NCI-H187 treated with DMSO at 0.1 percent for 48 hours (cell line): Measurements from ENCODE around the gene DMTF1.
"Not testable (repeated sequence)": the region's sequence is repeated elsewhere in the genome, so short reads cannot be mapped to it uniquely, and the experiment has no call there.

Experiments
- DNase-seq: peaks from one replicate; lab custom pipeline; 2025; lab: John Stamatoyannopoulos, UW

Gene DMTF1, protein sequence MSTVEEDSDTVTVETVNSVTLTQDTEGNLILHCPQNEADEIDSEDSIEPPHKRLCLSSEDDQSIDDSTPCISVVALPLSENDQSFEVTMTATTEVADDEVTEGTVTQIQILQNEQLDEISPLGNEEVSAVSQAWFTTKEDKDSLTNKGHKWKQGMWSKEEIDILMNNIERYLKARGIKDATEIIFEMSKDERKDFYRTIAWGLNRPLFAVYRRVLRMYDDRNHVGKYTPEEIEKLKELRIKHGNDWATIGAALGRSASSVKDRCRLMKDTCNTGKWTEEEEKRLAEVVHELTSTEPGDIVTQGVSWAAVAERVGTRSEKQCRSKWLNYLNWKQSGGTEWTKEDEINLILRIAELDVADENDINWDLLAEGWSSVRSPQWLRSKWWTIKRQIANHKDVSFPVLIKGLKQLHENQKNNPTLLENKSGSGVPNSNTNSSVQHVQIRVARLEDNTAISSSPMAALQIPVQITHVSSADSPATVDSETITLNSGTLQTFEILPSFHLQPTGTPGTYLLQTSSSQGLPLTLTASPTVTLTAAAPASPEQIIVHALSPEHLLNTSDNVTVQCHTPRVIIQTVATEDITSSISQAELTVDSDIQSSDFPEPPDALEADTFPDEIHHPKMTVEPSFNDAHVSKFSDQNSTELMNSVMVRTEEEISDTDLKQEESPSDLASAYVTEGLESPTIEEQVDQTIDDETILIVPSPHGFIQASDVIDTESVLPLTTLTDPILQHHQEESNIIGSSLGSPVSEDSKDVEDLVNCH

DNA sequence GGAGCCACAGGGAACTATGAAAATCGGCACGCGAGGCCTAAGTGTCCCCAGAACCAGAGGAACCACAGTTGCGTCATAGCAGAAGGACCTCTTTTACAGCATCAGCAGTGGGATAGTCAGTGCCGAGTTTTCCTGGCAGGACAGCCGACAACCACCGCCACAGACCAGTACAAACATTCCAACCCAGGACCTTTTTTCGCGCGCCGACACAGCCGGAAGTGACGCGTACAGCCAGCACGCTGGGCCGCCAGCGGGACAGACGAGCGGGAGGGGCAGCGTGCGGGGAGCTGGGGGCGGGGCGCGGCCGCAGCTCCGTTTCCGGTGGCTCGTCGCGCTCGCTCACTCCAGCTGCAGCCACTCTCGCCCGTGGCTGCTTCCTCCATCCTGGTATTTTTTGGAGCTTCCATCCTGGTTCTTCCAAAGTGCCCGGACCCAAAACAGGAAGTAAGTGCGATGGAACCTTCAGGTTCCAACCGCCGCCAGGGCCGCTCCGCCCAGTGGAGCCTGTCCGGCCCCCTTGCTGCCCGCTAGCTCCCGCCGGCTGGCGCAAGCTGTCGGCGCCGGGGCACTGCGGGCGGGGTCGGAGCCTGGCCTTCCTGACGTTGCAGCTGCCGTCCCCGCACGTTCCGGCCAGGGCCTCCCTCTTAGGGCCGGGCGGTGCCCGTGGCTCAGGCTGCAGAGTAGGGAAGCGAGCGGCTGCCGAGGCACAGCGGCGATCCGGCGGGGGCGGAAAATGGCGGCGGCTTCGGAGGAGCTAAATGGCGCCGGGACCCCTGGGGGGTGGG, at the start of gene DMTF1:
Gene DMTF1 (plus strand): TSS at position 342 of the 785 bp plus-strand sequence. CDS start 12,489 bp downstream, outside the sequence.
- peak; percentile 73 for DNase-seq

DNA sequence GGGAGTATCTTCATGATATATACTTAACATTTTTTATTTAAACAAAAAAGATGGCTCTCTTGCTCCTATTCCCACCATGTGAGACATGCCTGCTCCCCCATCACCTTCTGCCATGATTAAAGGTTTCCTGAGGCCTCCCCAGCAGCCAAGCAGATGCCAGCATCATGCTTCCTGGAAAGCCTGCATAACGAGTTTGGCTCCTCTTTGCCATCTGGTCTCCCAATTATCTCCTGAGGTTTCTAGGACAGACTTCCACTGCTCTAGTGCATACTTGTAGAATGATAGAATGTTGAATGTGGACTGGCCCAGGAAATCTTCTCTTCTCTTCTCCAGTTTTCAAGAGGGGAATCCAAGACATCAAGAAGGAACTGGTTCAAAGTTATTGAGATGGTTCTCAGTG, 46.9 kb upstream of the DMTF1 start:
- no peak for DNase-seq

DNA sequence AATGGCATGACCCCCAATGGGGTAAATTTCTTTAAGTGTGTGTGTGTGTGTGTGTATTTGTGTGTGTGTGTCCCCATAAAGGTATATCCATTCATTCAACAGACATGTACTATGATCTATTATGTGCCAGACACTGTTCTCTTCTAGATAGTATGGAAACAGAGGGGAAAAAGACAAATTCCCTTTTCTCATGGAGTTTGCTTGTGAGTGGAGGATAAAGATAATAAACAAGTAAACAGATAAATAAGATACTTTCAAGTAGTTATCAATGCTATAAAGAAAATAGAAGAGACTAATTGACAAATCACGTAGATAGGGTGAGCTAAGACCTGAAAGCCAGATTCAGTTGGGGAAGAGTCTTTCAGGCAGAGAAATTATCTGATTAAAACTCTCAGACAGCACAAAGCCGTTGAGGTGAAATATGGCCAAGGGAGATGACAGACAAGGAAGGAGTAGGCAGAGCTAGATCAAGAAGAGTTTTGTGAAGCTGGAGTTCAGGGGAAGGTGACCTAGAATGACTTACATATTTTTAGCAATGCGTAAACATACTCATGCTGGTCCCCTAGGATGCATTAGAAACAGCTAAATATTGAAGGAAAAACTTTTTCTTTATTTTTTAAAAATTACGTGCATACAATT, 45.2 kb upstream of the DMTF1 start:
- no peak for DNase-seq

DNA sequence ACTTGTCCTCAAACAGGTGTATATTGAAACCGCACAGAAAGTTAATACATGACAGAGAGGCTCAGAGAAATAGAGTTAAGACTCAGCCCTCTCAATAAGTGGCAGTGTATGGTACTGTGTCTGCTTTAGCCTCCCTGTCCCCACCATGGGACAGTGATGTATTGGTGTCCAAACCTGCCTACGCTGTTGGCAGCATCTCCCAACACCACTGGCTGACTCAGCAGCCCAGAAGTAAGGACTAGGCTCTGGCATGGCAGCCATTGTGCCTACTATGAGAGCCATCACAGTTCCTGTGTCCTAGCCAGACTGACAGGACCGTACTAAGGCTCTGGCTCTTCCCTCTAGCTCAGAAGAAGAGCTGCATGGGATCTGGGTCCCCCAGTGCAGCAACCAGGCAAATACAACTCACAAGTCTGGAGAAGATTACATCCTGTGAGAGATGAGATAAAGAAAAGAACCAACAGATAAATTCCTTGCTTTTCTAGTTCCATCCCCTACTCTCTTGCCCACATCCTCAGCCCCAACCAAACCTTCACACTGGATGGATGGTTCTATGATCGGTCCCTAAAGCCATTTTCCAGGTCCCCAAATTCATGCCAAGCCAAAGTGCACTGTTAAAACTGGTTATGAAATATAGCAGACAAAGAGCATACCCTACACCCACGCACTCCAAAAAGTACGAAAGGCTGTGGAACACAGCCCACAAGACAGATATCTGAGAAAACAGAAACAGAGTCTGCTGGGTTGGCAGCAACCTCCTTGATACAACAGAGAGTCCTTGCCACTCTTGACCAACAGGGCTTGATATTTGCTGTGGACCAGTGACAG, 44.1 kb upstream of the DMTF1 start:
- no peak for DNase-seq

DNA sequence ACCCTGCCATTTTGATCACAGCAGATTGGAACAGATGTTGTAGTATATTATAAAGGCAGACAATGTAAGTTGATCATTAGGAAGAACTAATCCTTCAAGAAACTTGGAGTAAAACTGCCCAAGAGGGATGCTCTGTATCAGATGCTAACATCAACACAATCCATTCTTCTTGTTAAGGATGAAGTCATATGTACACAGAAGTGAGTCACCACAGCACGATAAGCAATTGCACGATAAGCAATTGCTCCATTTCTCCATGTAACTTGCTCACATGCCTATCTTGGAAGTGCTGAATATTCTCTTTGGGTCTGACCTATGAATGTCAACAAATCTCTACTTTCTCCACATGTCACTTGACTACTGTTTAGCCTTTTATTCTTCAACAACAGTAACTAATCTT, 41.5 kb upstream of the DMTF1 start:
- no peak for DNase-seq

DNA sequence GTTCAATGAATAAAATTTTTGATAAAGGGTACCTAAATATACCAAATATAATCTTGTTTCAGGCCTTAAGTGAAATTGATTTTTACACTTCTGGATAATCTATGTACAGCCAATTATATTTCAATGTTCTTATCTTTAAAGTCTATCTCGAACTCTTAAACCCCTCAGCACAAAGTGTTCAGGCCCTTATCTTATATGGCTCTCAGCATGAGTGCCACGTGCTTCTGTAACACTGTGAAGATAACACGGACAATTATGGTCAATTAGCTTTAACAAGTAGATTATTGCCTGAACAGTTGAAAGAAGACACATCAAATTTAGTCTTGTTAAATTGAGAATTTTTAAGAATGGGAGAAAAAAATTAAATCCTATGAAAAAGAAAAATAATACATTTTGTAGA, 40.4 kb upstream of the DMTF1 start:
- DNase-seq, result no peak

DNA sequence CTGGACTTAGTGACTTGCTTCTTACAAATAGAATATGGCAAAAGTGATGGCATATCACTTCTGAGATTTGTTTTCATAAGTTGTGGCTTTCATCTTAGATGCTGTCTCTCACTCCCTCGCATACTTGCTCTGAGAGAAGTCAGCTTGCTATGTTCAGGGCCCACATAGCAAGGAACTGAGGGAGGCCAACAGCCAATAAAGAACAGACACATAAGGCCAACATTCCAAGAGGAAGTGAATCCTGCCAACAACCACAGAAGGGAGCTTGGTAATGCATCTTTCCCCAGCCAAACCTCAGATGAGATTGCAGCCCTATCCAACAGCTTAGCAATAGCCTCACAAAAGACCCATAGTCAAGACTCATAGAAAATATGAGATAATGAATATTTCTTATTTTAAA, 39.2 kb upstream of the DMTF1 start:
- DNase-seq, result no peak

DNA sequence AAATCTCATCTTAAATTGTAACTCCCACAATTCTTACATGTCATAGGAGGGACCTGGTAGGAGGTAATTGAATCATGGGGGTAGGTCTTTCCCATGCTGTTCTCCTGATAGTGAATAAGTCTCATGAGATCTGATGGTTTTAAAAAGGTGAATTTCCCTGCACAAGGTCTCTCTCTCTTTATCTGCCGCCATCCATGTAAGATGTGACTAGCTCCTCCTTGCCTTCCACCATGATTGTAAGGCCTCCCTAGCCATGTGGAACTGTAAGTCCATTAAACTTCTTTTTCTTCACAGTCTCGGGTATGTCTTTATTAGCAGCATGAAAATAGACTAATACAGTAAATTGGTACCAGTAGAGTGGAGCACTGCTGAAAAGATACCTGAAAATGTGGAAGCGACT, 38.3 kb upstream of the DMTF1 start:
- not testable (repeated sequence) for DNase-seq

DNA sequence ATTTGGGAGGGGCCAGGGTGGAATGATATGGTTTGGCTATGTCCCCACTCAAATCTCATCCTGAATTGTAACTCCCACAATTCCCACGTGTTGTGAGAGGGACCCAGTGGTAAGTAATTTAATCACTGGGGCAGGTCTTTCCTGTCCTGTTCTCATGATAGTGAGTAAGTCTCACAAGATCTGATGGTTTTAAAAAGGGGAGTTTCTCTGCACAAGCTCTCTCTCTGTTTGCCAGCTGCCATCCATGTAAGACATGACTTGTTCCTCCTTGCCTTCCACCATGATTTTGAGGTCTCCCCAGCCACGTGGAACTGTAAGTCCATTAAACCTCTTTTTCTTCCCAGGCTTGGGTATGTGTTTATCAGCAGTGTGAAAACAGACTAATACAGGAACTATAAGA, 36.5 kb upstream of the DMTF1 start:
- DNase-seq, result not testable (repeated sequence)

DNA sequence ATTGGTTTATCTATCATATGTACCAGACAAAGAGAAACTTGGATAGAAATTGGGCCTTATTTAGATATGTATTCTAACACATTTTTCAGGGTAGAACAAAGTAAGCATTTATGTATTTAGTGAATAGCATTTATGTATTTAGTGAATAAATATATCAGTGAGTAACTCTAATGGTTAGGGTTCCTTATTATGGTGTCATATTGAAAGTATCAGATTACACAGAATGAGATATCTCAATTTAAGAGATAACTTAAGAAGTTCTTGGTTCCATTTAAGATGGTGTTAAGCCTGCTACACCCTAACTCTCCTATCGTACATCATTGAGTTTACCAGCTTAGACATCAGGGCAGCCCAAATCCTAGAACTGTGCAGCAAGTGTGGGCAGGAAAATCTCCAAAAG, 35.9 kb upstream of the DMTF1 start:
- DNase-seq, result no peak

DNA sequence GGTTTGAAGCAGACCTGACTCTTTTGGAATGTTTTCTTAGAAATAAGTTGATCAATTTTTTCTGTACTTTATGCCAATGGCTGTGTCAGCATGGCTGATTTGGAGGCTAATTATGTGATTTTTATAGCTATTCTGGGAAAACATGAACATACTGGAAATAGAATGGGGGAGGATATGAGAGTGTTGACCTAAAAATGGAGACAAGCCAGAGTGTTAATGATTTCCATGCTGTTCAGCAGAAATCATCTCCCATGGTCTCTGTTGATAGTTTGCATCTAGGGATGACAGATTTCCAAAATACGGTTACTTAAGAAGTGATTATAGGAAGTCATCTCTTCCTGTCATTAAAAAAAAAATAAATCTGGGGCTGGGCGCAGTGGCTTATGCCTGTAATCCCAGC, 32.7 kb upstream of the DMTF1 start:
- DNase-seq, result no peak

DNA sequence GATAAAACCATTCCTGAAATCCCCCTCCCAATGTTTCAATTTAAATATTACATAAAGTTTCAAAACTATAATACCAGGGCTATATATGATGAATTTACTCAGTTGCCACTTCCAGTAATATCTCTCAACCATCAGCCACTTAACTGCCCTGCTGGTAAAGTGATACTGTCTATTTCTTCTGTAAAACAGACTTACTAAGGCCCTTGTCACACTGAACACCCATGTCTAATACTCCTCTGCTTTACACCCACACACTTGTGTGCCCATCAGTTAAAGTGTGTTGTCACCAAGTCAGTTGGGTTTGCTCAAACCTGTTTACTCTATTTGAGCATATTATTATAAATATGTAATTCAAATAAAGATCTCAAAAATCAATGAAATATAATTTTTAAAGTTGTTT, 29.1 kb upstream of the DMTF1 start:
- DNase-seq, result no peak

DNA sequence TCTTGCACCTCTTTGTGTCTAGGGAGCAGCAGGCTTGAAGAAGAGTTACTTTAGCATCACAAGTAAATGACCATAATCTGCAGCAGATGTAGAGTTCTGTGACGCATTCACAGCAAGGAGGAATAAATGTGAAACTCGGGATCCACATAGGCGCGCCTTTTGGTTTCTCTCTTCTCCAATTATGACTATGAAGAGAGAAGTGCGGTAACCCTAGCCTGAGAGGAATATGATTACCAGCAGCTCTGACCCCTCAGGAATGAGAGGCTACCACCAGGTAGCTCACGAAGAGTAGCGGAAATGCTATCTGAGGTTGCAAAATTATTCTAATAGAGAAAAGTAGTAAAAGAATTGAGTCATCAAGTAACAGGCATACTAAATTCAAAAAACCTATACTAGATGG, 25.2 kb upstream of the DMTF1 start:
- DNase-seq, result no peak

DNA sequence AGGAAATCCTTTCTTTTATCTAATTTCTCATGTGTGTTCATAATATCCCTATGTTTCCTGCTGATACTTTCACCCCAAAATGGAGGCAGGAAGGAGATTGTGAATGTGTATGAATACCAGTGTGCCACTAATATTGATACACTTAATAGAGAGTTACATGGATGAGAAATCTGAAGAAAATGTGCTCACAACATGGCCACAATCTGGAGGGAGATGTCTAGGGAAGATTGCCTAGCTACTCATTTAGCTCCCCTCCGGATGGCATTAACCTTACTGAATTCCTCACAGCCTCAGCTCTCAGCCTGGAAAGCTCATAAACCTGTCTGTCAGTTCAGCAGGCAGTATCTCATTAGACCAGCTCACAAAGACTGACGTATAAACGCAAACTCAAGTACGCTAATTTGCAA, 23.4 kb upstream of the DMTF1 start:
- DNase-seq, result no peak

DNA sequence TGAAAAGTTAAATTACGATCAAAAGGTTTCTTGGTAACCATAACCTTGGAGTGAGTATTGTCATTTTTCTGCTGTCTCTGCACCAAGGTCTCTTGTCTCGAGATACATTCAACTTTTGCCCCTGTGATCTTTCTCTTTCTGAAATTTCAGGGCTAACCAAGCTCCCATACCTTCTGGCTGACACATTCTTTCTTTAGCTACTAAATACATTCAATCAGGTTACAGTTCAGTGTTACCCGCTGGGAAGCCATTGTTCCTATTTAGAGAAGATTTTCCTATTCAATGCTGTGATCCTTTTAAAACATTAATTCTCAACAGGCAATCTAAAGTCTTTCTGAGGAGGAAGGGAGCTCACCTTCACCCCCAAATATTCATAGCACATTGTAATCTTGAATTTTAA, 22.9 kb upstream of the DMTF1 start:
- DNase-seq, result no peak

DNA sequence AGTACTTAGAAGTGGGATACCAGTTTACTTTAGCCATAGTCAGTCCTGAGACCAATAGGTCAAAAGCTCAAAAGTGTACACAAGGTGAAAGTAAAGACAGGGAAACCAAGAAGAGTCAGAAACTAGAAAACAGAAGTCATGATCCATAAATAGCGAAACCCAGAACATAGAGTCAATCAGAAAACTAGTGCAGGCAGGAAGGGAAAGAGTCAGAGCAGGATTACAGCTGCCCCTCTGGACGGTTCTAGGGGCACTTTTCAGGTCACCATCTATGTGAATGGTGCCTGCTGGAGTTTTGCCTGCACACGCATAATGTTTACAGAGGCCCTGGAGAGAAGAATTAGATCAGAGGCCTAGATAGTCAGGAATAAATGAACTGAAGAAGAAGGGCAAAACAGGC, 22.4 kb upstream of the DMTF1 start:
- DNase-seq, result no peak

DNA sequence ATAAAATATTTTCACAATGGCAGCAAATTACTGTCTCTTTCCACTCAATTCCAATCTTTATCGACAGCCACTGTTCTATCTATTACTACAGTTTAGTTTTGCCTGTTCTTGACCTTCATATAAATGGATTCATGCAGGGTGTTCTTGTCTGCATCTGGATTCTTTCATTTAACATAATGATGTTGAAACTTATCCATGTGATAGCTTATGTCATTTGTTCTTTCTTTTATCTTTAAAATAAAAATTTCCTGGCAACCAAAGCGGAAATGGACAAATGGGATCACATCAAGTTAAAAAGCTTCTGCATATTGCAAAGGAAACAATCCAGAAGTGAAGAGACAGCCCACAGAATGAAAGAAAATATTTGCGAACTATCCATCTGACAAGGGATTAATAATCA, 20.5 kb upstream of the DMTF1 start:
- DNase-seq, result no peak

DNA sequence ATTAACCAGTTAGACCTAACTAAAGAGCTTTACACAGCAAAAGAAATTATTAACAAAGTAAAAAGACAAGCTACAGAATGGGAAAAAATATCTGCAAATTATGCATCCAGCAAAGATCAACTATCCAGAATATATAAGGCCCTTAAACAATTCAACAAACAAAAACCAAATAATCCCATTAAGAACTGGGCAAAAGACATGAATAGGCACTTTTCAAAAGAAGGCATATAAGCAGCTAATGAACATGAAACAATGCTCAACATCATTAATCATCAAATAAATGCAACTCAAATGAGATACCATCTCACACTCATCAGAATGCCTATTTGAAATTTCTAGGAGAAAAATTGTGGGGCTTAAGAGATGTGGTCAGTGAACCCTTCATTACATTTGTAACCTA, 15.0 kb upstream of the DMTF1 start:
- no peak for DNase-seq

DNA sequence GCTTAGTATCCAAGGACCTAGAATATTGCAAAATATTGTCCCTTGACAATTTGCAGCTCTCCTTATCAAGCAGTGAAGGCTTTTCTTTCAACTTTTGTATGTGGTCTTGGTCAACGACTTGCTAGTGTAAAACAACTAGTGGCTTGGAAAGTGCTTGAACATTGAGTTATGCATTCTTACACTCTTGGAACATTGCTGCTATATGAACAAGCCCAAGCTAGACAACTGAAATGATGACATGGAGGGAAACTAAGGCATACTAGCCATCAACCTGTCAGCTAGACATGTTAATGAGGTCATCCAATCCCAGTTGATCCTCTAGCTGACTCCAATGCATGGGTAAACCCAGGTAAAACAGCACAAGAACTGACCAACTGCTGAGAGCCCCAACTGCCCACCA, 12.7 kb upstream of the DMTF1 start:
- DNase-seq, result no peak

DNA sequence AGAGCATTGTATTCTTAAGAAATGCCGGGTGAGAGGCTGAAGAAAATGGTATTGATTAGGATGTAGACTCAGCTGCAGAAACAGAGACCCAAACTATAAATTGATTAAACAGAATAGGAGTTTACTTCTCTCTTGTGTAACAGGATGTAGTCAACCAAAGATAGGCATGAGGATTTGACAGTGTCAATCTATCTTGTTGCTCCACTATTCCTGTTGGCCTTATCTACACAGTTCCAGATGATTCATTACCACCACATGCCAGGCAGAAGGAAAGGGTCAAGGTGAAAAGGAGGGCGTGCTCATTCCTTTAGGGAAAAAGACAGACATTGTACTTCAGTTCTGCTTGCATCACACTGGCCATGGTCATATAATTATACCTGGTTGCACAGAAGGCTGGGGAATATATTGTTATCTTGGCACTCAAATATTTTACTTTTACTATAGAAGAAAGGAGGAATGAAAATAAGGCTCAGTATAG, 11.9 kb upstream of the DMTF1 start:
- DNase-seq, result no peak

DNA sequence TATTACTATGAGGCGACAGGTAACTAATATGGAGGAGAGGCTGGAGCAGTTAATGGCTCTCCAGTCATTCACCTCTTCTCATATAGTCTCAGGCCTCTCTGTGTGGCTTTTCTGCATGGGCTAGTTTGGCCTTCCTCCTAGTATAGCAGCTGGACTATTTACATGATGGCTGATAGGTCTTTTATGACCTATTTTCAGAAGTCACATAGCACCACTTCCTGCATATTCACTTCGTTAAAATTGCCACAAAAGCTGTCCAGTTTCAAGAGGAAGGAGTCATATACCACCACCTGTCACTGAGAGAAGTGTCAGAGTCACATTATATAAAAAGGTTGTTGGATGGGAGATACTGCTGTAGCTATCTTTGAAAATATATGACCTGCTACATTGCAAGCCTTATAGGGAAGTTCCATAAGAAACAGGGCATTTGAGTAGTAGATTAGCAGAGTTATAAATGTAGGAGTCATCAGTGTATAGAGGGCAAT, 8.0 kb upstream of the DMTF1 start:
- no peak for DNase-seq
